HEK293 (cell line): ENCODE results near the gene PTK7.
A peak's percentile ranks its signal among the peaks of the same experiment; 100 is the strongest.

ENCODE experiments used
- CTCF ChIA-PET: fragments of 350-600 bp; formaldehyde crosslinking; extraction: SDS; loops from one replicate; lab custom pipeline; 2021; ENCODE audit warnings: antibody characterized with exemption; lab: Yijun Ruan, JAX
- POLR2A ChIA-PET: fragments of 300-600 bp; formaldehyde crosslinking; extraction: SDS; loops from one replicate; lab custom pipeline; 2020; ENCODE audit warnings: antibody characterized with exemption, inconsistent platforms; lab: Yijun Ruan, JAX
- H3K27ac ChIP-seq: fragments of 200-500 bp; sonication (Bioruptor generic); 2 replicates; pipeline ENCODE4 v1.5.1; 2014; ENCODE audit warnings: low read depth, low read length, control low read depth, inconsistent platforms; ENCODE audit errors: extremely low read depth
- H3K36me3 ChIP-seq, 2 experiments: fragments of 200-500 bp in 1 of 2; sonication (Bioruptor generic) in 1 of 2; 1 replicate in 1 of 2; 2 replicates in 1 of 2; pipeline ENCODE4 v1.5.1; 2014 to 2017; ENCODE audit warnings: inconsistent platforms in 2 of 2, low read length in 2 of 2; ENCODE audit not compliant: control insufficient read depth in 2 of 2, insufficient read depth in 1 of 2
- H3K4me1 ChIP-seq: fragments of 200-500 bp; sonication (Bioruptor generic); 2 replicates; pipeline ENCODE4 v1.5.1; 2014; ENCODE audit warnings: mild to moderate bottlenecking, low read length, inconsistent platforms; ENCODE audit not compliant: control insufficient read depth, insufficient read depth
- H3K4me3 ChIP-seq: 2 replicates; pipeline ENCODE4 v1.5.1; 2011; ENCODE audit warnings: low read depth, mild to moderate bottlenecking, control low read depth, low read length, moderate library complexity
- H3K9me3 ChIP-seq: fragments of 200-500 bp; sonication (Bioruptor generic); 2 replicates; pipeline ENCODE4 v1.5.1; 2014; ENCODE audit warnings: low read depth, low read length, inconsistent platforms; ENCODE audit not compliant: control insufficient read depth, insufficient read depth
- BCL11B ChIP-seq: fragments of 450-650 bp; formaldehyde crosslinking; IDR thresholded peaks from 2 replicates; pipeline ENCODE4 v1.5.1; 2016; ENCODE audit warnings: low read depth, missing biosample characterization, missing genetic modification characterization
- BCL6B ChIP-seq: fragments of 450-650 bp; formaldehyde crosslinking; IDR thresholded peaks from 2 replicates; pipeline ENCODE4 v1.5.1; 2017; ENCODE audit warnings: missing biosample characterization, missing genetic modification characterization
- EGR2 ChIP-seq: fragments of 450-650 bp; formaldehyde crosslinking; IDR thresholded peaks from 2 replicates; pipeline ENCODE4 v1.5.1; 2016; ENCODE audit warnings: low read depth, missing biosample characterization, missing genetic modification characterization
- GFI1B ChIP-seq: fragments of 450-650 bp; formaldehyde crosslinking; IDR thresholded peaks from 2 replicates; pipeline ENCODE4 v1.5.1; 2016; ENCODE audit warnings: missing biosample characterization, missing genetic modification characterization
- KLF1 ChIP-seq: fragments of 450-650 bp; formaldehyde crosslinking; IDR thresholded peaks from 2 replicates; pipeline ENCODE4 v1.5.1; 2016; ENCODE audit warnings: missing biosample characterization, missing genetic modification characterization
- PRDM1 ChIP-seq: fragments of 450-650 bp; formaldehyde crosslinking; IDR thresholded peaks from 2 replicates; pipeline ENCODE4; 2016; ENCODE audit warnings: missing biosample characterization, missing genetic modification characterization
- SP2 ChIP-seq: fragments of 450-650 bp; formaldehyde crosslinking; IDR thresholded peaks from 2 replicates; pipeline ENCODE4 v1.5.1; 2016; ENCODE audit warnings: missing biosample characterization, missing genetic modification characterization
- SP3 ChIP-seq: fragments of 450-650 bp; formaldehyde crosslinking; IDR thresholded peaks from 2 replicates; pipeline ENCODE4 v1.5.1; 2016; ENCODE audit warnings: missing biosample characterization, missing genetic modification characterization
- ZBTB48 ChIP-seq: fragments of 450-650 bp; formaldehyde crosslinking; IDR thresholded peaks from 2 replicates; pipeline ENCODE4 v1.5.1; 2016; ENCODE audit warnings: missing biosample characterization, missing genetic modification characterization
- ZBTB8A ChIP-seq: fragments of 450-650 bp; formaldehyde crosslinking; IDR thresholded peaks from 2 replicates; pipeline ENCODE4 v1.5.1; 2016; ENCODE audit warnings: missing biosample characterization, missing genetic modification characterization
- ZFP37 ChIP-seq: fragments of 450-650 bp; formaldehyde crosslinking; IDR thresholded peaks from 2 replicates; pipeline ENCODE4 v1.5.1; 2016; ENCODE audit warnings: missing biosample characterization, missing genetic modification characterization
- ZNF10 ChIP-seq: fragments of 450-650 bp; formaldehyde crosslinking; IDR thresholded peaks from 2 replicates; pipeline ENCODE4 v1.5.1; 2017; ENCODE audit warnings: missing biosample characterization, missing genetic modification characterization
- ZNF114 ChIP-seq: fragments of 450-650 bp; formaldehyde crosslinking; IDR thresholded peaks from 2 replicates; pipeline ENCODE4 v1.5.0; 2017; ENCODE audit warnings: missing biosample characterization, missing genetic modification characterization
- ZNF175 ChIP-seq: fragments of 450-650 bp; formaldehyde crosslinking; IDR thresholded peaks from 2 replicates; pipeline ENCODE4 v1.5.1; 2016; ENCODE audit warnings: missing biosample characterization, missing genetic modification characterization
- ZNF280D ChIP-seq: fragments of 450-650 bp; formaldehyde crosslinking; IDR thresholded peaks from 2 replicates; pipeline ENCODE4 v1.5.1; 2016; ENCODE audit warnings: missing biosample characterization, missing genetic modification characterization
- ZNF366 ChIP-seq: fragments of 450-650 bp; formaldehyde crosslinking; conservative IDR thresholded peaks from 2 replicates; pipeline ENCODE4 v1.5.1; 2016; ENCODE audit warnings: missing biosample characterization, missing genetic modification characterization
- ZNF548 ChIP-seq: fragments of 450-650 bp; formaldehyde crosslinking; IDR thresholded peaks from 2 replicates; pipeline ENCODE4 v1.5.1; 2016; ENCODE audit warnings: missing biosample characterization, missing genetic modification characterization
- ZNF549 ChIP-seq: fragments of 450-650 bp; IDR thresholded peaks from 2 replicates; pipeline ENCODE4 v1.5.1; 2018; ENCODE audit warnings: missing biosample characterization, missing genetic modification characterization, mild to moderate bottlenecking, inconsistent platforms, moderate library complexity
- ZNF600 ChIP-seq: fragments of 450-650 bp; formaldehyde crosslinking; IDR thresholded peaks from 2 replicates; pipeline ENCODE4 v1.5.1; 2016; ENCODE audit warnings: missing biosample characterization, missing genetic modification characterization
- ZNF629 ChIP-seq: fragments of 450-650 bp; formaldehyde crosslinking; IDR thresholded peaks from 2 replicates; pipeline ENCODE4 v1.5.1; 2017; ENCODE audit warnings: missing biosample characterization, missing genetic modification characterization
- ZXDB ChIP-seq: fragments of 450-650 bp; formaldehyde crosslinking; IDR thresholded peaks from 2 replicates; pipeline ENCODE4 v1.5.1; 2016; ENCODE audit warnings: missing biosample characterization, missing genetic modification characterization
- TF ChIP-seq, protein P1 (sequence below): fragments of 450-650 bp; formaldehyde crosslinking; conservative IDR thresholded peaks from 2 replicates; pipeline ENCODE4 v1.5.1; 2016; ENCODE audit warnings: low read depth, missing biosample characterization, missing genetic modification characterization
- TF ChIP-seq, protein P2 (sequence below): fragments of 450-650 bp; formaldehyde crosslinking; IDR thresholded peaks from 2 replicates; pipeline ENCODE4 v1.5.1; 2017; ENCODE audit warnings: missing biosample characterization, missing genetic modification characterization
- TF ChIP-seq, protein P3 (sequence below): fragments of 450-650 bp; formaldehyde crosslinking; IDR thresholded peaks from 2 replicates; pipeline ENCODE4 v1.5.1; 2016; ENCODE audit warnings: missing biosample characterization, missing genetic modification characterization, low read depth

The PTK7 gene

DNA sequence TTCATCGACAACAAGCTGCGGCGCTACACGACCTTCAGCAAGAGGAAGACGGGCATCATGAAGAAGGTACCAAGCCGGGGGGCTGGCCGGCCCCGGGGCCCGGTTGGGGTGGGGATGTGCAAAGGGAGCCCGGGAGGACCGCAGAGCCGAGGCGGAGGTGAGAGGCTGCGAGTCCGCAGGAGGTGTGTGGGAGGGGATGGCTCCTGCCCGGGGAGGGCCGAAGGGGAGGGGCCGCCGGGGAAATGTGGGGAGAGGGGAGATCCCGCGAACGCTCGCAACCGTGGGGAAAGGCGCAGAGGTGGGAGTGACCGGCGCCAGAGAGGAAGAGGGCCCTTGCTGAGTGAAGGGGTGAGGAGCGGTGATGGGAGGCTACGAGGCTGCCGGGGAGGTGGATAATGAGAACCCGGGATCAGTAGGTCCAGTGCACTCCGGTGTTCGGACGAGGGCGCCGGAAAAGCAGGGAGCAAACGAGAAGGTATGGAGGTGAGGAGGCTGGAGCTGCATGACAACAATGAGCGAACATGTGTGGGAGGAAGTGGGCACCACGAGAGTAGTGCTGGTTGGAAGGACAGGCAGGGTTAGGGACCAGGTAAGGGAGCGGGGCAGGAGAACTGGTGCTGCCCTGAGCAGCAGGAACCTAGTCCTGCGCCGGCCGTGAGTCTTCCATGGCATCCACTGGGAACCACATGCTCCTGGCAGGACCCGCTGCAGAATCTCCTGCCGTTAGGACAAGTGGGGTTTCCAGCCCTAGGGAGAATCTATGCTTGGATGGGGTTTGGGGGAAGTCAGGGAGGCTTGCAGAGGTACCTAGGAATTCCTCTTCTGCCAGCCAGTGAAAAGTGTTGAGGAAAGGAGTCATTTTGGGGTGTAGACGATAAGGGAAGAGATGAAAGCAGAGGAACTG lies 96.2 kb downstream of the PTK7 start (continued):
- TF ChIP-seq, protein P1, sequence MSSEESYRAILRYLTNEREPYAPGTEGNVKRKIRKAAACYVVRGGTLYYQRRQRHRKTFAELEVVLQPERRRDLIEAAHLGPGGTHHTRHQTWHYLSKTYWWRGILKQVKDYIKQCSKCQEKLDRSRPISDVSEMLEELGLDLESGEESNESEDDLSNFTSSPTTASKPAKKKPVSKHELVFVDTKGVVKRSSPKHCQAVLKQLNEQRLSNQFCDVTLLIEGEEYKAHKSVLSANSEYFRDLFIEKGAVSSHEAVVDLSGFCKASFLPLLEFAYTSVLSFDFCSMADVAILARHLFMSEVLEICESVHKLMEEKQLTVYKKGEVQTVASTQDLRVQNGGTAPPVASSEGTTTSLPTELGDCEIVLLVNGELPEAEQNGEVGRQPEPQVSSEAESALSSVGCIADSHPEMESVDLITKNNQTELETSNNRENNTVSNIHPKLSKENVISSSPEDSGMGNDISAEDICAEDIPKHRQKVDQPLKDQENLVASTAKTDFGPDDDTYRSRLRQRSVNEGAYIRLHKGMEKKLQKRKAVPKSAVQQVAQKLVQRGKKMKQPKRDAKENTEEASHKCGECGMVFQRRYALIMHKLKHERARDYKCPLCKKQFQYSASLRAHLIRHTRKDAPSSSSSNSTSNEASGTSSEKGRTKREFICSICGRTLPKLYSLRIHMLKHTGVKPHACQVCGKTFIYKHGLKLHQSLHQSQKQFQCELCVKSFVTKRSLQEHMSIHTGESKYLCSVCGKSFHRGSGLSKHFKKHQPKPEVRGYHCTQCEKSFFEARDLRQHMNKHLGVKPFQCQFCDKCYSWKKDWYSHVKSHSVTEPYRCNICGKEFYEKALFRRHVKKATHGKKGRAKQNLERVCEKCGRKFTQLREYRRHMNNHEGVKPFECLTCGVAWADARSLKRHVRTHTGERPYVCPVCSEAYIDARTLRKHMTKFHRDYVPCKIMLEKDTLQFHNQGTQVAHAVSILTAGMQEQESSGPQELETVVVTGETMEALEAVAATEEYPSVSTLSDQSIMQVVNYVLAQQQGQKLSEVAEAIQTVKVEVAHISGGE, result peak; percentile 57
- TF ChIP-seq ZNF629, result peak; percentile 26; the same call in 1 of the 2 replicates
- TF ChIP-seq, protein P2, sequence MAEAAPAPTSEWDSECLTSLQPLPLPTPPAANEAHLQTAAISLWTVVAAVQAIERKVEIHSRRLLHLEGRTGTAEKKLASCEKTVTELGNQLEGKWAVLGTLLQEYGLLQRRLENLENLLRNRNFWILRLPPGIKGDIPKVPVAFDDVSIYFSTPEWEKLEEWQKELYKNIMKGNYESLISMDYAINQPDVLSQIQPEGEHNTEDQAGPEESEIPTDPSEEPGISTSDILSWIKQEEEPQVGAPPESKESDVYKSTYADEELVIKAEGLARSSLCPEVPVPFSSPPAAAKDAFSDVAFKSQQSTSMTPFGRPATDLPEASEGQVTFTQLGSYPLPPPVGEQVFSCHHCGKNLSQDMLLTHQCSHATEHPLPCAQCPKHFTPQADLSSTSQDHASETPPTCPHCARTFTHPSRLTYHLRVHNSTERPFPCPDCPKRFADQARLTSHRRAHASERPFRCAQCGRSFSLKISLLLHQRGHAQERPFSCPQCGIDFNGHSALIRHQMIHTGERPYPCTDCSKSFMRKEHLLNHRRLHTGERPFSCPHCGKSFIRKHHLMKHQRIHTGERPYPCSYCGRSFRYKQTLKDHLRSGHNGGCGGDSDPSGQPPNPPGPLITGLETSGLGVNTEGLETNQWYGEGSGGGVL, result peak; percentile 61; the same call in 1 of the 2 replicates
- 0 out of 2 replicates have a peak, but pooled peaks have one; percentile 11 for TF ChIP-seq KLF1
- 0 out of 2 replicates have a peak, but pooled peaks have one; percentile 11 for TF ChIP-seq ZBTB8A
- TF ChIP-seq EGR2 (tag by site-specific recombination), result peak; percentile 89
- 0 out of 2 replicates have a peak, but pooled peaks have one; percentile 15 for TF ChIP-seq PRDM1 (tag by site-specific recombination)
- peak; percentile 94 for TF ChIP-seq ZNF600 (tag by site-specific recombination)
- TF ChIP-seq ZNF280D (tag by site-specific recombination), result no peak
- no peak for TF ChIP-seq ZNF10
- peak; percentile 72; the same call in 1 of the 2 replicates for TF ChIP-seq ZFP37 (tag by site-specific recombination)
- no peak for TF ChIP-seq ZNF549 (tag by site-specific recombination)
- TF ChIP-seq ZBTB48 (tag by site-specific recombination), result peak; percentile 100
- peak; percentile 58 for TF ChIP-seq ZXDB (tag by site-specific recombination)

DNA sequence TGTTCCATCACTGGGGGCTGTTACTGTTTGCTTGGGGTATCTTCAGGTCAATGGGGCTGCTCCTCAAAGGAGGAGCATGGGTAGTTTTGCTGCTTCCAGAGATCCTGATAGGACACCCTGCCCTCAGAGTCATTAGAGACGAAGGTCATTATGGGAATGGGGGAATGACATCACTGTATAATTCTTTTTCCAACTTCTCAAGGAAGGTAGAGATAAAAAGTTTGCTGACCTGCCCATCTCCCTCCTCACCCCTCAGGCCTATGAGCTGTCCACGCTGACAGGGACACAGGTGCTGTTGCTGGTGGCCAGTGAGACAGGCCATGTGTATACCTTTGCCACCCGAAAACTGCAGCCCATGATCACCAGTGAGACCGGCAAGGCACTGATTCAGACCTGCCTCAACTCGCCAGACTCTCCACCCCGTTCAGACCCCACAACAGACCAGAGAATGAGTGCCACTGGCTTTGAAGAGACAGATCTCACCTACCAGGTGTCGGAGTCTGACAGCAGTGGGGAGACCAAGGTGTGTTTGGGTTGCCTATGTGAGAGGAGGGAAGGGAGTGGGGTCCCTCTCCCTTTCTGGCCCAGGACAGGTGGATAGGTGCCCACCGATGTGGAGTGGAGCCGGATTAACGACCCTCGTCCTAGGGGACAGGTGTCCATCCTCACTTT lies 97.6 kb downstream of the PTK7 start:
- Histone ChIP-seq H3K4me1 (peaks cover 15% of the 10 kb centered on the region), H3K4me3 (peak overlapping the region; percentile 12; the same call in 1 of the 2 replicates), H3K36me3 (peaks cover 25 to 43% of the 10 kb centered on the region in 2 experiments), H3K27ac (peak overlapping the region; percentile 98), H3K9me3 (no peaks in the 10 kb centered on the region)
- ChIA-PET POLR2A (interaction anchor here (0.7 to 2.4 kb wide), 12 partner anchors 9 to 427 kb away, joined by 3 to 12 read pairs (median 4); partner anchors contain the start of genes CNPY3, CUL7, CUL9 and DNPH1), CTCF (interaction anchor here (1.0 to 1.1 kb wide), 2 partner anchors 55 to 161 kb away, joined by 4 to 5 read pairs; partner anchors contain the start of gene DNPH1)
- TF ChIP-seq ZNF175, result no peak
- no peak for TF ChIP-seq SP2
- TF ChIP-seq GFI1B (tag by site-specific recombination), result no peak
- peak; percentile 27; the same call in 1 of the 2 replicates for TF ChIP-seq BCL11B (tag by site-specific recombination)
- TF ChIP-seq, protein P3, sequence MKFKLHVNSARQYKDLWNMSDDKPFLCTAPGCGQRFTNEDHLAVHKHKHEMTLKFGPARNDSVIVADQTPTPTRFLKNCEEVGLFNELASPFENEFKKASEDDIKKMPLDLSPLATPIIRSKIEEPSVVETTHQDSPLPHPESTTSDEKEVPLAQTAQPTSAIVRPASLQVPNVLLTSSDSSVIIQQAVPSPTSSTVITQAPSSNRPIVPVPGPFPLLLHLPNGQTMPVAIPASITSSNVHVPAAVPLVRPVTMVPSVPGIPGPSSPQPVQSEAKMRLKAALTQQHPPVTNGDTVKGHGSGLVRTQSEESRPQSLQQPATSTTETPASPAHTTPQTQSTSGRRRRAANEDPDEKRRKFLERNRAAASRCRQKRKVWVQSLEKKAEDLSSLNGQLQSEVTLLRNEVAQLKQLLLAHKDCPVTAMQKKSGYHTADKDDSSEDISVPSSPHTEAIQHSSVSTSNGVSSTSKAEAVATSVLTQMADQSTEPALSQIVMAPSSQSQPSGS (tag by site-specific recombination), result peak; percentile 90
- no peak for TF ChIP-seq ZNF114
- TF ChIP-seq ZNF366 (tag by site-specific recombination), result peak; percentile 54
- no peak for TF ChIP-seq BCL6B (tag by site-specific recombination)
- TF ChIP-seq SP3 (tag by site-specific recombination), result no peak
- peak; percentile 56 for TF ChIP-seq ZNF629
- no peak for TF ChIP-seq ZNF548 (tag by site-specific recombination)
